HL-60/S4 treated with retinoic acid at 250 ng/mL for 4 days and 3 days (cell line): ENCODE results near the gene EYA3.
"Not testable (repeated sequence)": the region's sequence is repeated elsewhere in the genome, so short reads cannot be mapped to it uniquely, and the experiment has no call there.

Experiments
- in situ Hi-C: fragments of 300-500 bp; cut with MboI; formaldehyde crosslinking; loops from 2 replicates; pipeline ENCODE4 v1.7.0; 2022; ENCODE audit warnings: low sequenced_read_pairs

EYA3 gene

GRCh38 chr1:28031173-28031572 is 57.2 kb downstream of the EYA3 start:
- in situ Hi-C loops: no loop called here

GRCh38 chr1:28028873-28029654 is 59.3 kb downstream of the EYA3 start:
- in situ Hi-C loops: no loop called here

GRCh38 chr1:28027660-28028059 is 60.8 kb downstream of the EYA3 start:
- in situ Hi-C loops: no loop called here

- in situ Hi-C loops: no loop called here
Observed at GRCh38 chr1:28027238-28027637, 61.2 kb downstream of the EYA3 start.

- in situ Hi-C loops: no loop called here
Observed at GRCh38 chr1:28026329-28026728, 62.1 kb downstream of the EYA3 start.

- in situ Hi-C loops: no loop called here
Observed at GRCh38 chr1:28021064-28021463, 67.3 kb downstream of the EYA3 start.

- in situ Hi-C loops: no loop called here
Observed at GRCh38 chr1:28010969-28011368, 77.4 kb downstream of the EYA3 start.

- in situ Hi-C loops: not testable (repeated sequence)
Observed at GRCh38 chr1:28003117-28003516, 85.3 kb downstream of the EYA3 start.

GRCh38 chr1:28002600-28002999 is 85.8 kb downstream of the EYA3 start:
- in situ Hi-C loops: no loop called here

- in situ Hi-C loops: no loop called here
Observed at GRCh38 chr1:27999055-27999454, 89.4 kb downstream of the EYA3 start.

- in situ Hi-C loops: not testable (repeated sequence)
Observed at GRCh38 chr1:27994526-27994925, 93.9 kb downstream of the EYA3 start.

GRCh38 chr1:27994060-27994459 is 94.3 kb downstream of the EYA3 start:
- in situ Hi-C loops: no loop called here

- in situ Hi-C loops: no loop called here
Observed at GRCh38 chr1:27993241-27993640, 95.2 kb downstream of the EYA3 start.

GRCh38 chr1:27992276-27992675 is 96.1 kb downstream of the EYA3 start:
- in situ Hi-C loops: no loop called here

GRCh38 chr1:27990920-27991537 is 97.4 kb downstream of the EYA3 start:
- in situ Hi-C loops: no loop called here

GRCh38 chr1:27981145-27981544 is 107.3 kb downstream of the EYA3 start:
- in situ Hi-C loops: no loop called here

- in situ Hi-C loops: no loop called here
Observed at GRCh38 chr1:27980216-27980845, 108.1 kb downstream of the EYA3 start.

- in situ Hi-C loops: no loop called here
Observed at GRCh38 chr1:27979859-27980201, 108.6 kb downstream of the EYA3 start.

GRCh38 chr1:27979151-27979858 is 109.1 kb downstream of the EYA3 start:
- in situ Hi-C loops: no loop called here

GRCh38 chr1:27974417-27974781 is 114.0 kb downstream of the EYA3 start:
- in situ Hi-C loops: no loop called here

GRCh38 chr1:27973771-27974416 is 114.5 kb downstream of the EYA3 start:
- in situ Hi-C loops: no loop called here
